HG03060 (cell line): ENCODE data around the gene E2F7.

Experiments
- ATAC-seq: cut with Tn5 transposase; IDR thresholded peaks from one replicate; pipeline ENCODE4 v1.9.1; 2021; ENCODE audit warnings: low read depth, moderate number of reproducible peaks; ENCODE audit not compliant: unreplicated experiment

E2F7 gene

GRCh38 chr12:77025782-77026314 lies 39.5 kb downstream of the E2F7 start:
- no peak for ATAC-seq

GRCh38 chr12:77023501-77023900 lies 41.9 kb downstream of the E2F7 start:
- ATAC-seq = no peak

GRCh38 chr12:77019920-77020319 lies 45.4 kb downstream of the E2F7 start:
- no peak for ATAC-seq

- no peak for ATAC-seq
Measured at GRCh38 chr12:77016606-77017005, 48.8 kb downstream of the E2F7 start.

GRCh38 chr12:77013091-77013490 lies 52.3 kb downstream of the E2F7 start:
- ATAC-seq = no peak

GRCh38 chr12:77010691-77011548 lies 54.4 kb downstream of the E2F7 start:
- ATAC-seq = no peak

- ATAC-seq = no peak
Measured at GRCh38 chr12:77007476-77007875, 57.9 kb downstream of the E2F7 start.

- ATAC-seq = no peak
Measured at GRCh38 chr12:77005611-77006098, 59.7 kb downstream of the E2F7 start.

GRCh38 chr12:77003914-77004313 lies 61.5 kb downstream of the E2F7 start:
- ATAC-seq = no peak

- no peak for ATAC-seq
Measured at GRCh38 chr12:77003246-77003645, 62.1 kb downstream of the E2F7 start.

GRCh38 chr12:77002382-77002781 lies 63.0 kb downstream of the E2F7 start:
- ATAC-seq = no peak

GRCh38 chr12:77001276-77001675 lies 64.1 kb downstream of the E2F7 start:
- ATAC-seq = no peak

- no peak for ATAC-seq
Measured at GRCh38 chr12:76998908-76999556, 66.3 kb downstream of the E2F7 start.

GRCh38 chr12:76998386-76998785 lies 67.0 kb downstream of the E2F7 start:
- ATAC-seq = no peak

- ATAC-seq = no peak
Measured at GRCh38 chr12:76997011-76997780, 68.2 kb downstream of the E2F7 start.

- ATAC-seq = no peak
Measured at GRCh38 chr12:76990716-76991115, 74.7 kb downstream of the E2F7 start.

- ATAC-seq = no peak
Measured at GRCh38 chr12:76984566-76984965, 80.8 kb downstream of the E2F7 start.

GRCh38 chr12:76983420-76983819 lies 81.9 kb downstream of the E2F7 start:
- ATAC-seq = no peak

GRCh38 chr12:76980196-76980595 lies 85.2 kb downstream of the E2F7 start:
- ATAC-seq = no peak

GRCh38 chr12:76976777-76977382 lies 88.5 kb downstream of the E2F7 start:
- ATAC-seq = no peak
